ENCODE measurements around the gene BTN3A1.
"Not testable (repeated sequence)": the region's sequence is repeated elsewhere in the genome, so short reads cannot be mapped to it uniquely, and the experiment has no call there.

The BTN3A1 gene

DNA sequence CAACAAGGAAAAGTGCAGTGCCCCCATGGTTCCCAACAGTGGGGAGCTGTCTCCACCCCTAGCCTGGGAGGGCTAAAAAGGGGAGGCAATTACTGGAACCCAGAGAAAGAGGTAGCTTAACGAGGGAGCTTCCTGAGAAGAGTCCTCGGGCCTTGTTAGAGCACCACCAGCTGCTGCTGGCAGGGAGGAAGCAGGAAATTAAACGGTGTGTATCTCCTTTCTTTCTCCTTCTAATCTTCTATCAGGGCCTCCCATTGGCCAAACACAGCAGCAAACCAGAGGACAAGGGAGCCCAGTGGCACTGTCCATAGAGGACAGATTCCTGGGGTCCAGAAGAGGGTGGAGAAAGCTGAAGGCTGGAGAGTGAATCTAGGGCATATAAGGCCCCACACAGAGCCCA is 26.8 kb upstream of the BTN3A1 start:
- Histone ChIP-seq H3K4me3 (replicated peaks; ENCODE audit: insufficient read depth, low read length) (no peak overlapping the region), H3K27ac (replicated peaks) (no peak overlapping the region), H3K27me3 (ENCODE audit: insufficient read depth, poor library complexity, severe bottlenecking) (no peaks in the 10 kb centered on the region)
- TF ChIP-seq, protein P1, sequence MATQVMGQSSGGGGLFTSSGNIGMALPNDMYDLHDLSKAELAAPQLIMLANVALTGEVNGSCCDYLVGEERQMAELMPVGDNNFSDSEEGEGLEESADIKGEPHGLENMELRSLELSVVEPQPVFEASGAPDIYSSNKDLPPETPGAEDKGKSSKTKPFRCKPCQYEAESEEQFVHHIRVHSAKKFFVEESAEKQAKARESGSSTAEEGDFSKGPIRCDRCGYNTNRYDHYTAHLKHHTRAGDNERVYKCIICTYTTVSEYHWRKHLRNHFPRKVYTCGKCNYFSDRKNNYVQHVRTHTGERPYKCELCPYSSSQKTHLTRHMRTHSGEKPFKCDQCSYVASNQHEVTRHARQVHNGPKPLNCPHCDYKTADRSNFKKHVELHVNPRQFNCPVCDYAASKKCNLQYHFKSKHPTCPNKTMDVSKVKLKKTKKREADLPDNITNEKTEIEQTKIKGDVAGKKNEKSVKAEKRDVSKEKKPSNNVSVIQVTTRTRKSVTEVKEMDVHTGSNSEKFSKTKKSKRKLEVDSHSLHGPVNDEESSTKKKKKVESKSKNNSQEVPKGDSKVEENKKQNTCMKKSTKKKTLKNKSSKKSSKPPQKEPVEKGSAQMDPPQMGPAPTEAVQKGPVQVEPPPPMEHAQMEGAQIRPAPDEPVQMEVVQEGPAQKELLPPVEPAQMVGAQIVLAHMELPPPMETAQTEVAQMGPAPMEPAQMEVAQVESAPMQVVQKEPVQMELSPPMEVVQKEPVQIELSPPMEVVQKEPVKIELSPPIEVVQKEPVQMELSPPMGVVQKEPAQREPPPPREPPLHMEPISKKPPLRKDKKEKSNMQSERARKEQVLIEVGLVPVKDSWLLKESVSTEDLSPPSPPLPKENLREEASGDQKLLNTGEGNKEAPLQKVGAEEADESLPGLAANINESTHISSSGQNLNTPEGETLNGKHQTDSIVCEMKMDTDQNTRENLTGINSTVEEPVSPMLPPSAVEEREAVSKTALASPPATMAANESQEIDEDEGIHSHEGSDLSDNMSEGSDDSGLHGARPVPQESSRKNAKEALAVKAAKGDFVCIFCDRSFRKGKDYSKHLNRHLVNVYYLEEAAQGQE (IDR thresholded peaks at IDR 0.05; ENCODE audit: insufficient replicate concordance, low read depth), result no peak
- TF ChIP-seq GABPA (IDR thresholded peaks at IDR 0.05; ENCODE audit: low read depth) (no peak), POLR2AphosphoS5 (IDR thresholded peaks at IDR 0.05; ENCODE audit: low read depth) (no peak), SPI1 (IDR thresholded peaks at IDR 0.05; ENCODE audit: borderline replicate concordance, low read depth) (no peak)
- TF ChIP-seq, protein P2, sequence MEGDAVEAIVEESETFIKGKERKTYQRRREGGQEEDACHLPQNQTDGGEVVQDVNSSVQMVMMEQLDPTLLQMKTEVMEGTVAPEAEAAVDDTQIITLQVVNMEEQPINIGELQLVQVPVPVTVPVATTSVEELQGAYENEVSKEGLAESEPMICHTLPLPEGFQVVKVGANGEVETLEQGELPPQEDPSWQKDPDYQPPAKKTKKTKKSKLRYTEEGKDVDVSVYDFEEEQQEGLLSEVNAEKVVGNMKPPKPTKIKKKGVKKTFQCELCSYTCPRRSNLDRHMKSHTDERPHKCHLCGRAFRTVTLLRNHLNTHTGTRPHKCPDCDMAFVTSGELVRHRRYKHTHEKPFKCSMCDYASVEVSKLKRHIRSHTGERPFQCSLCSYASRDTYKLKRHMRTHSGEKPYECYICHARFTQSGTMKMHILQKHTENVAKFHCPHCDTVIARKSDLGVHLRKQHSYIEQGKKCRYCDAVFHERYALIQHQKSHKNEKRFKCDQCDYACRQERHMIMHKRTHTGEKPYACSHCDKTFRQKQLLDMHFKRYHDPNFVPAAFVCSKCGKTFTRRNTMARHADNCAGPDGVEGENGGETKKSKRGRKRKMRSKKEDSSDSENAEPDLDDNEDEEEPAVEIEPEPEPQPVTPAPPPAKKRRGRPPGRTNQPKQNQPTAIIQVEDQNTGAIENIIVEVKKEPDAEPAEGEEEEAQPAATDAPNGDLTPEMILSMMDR (IDR thresholded peaks at IDR 0.05; ENCODE audit: insufficient read depth, low read length), result no peak
- no peak for DNase-seq (ENCODE audit: low read depth in 1 of 2, low spot score in 1 of 2)

DNA sequence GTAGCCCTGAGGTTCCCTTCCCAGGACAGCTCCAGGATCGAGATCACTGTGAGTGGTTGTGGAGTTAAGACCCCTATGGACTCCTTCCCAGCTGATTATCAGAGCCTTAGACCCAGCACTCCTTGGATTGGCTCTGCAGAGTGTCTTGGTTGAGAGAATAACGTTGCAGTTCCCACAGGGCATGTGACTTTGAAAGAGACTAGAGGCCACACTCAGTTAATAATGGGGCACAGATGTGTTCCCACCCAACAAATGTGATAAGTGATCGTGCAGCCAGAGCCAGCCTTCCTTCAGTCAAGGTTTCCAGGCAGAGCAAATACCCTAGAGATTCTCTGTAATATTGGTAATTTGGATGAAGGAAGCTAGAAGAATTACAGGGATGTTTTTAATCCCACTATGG is 24.4 kb upstream of the BTN3A1 start:
- Histone ChIP-seq H3K27ac (replicated peaks) (no peak overlapping the region), H3K4me3 (replicated peaks; ENCODE audit: insufficient read depth, low read length) (no peak overlapping the region), H3K27me3 (ENCODE audit: insufficient read depth, poor library complexity, severe bottlenecking) (no peaks in the 10 kb centered on the region)
- TF ChIP-seq, protein P2 (IDR thresholded peaks at IDR 0.05; ENCODE audit: insufficient read depth, low read length), result no peak
- TF ChIP-seq, protein P1 (IDR thresholded peaks at IDR 0.05; ENCODE audit: insufficient replicate concordance, low read depth), result no peak
- TF ChIP-seq SPI1 (IDR thresholded peaks at IDR 0.05; ENCODE audit: borderline replicate concordance, low read depth) (no peak), GABPA (IDR thresholded peaks at IDR 0.05; ENCODE audit: low read depth) (no peak), POLR2AphosphoS5 (IDR thresholded peaks at IDR 0.05; ENCODE audit: low read depth) (no peak)
- no peak for DNase-seq (ENCODE audit: low read depth in 1 of 2, low spot score in 1 of 2)

DNA sequence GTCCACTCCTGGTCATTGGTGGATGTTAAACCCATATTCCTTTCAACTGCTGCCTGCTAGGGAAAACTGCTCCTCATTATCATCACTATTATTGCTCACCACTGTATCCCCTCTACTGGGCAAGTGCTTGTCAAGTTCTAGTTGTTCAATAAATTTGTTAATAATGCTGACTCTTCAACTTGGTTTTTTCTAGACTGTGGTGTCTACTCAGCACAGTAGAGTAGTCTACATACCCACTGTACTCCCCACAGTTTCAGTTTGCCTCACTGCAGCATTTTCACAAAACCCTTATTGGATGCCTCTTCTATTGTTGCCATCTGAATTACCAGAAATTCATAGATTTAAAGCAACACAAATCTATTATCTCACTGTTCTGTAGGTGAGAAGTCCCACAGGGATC is 23.9 kb upstream of the BTN3A1 start:
- not testable (repeated sequence) for DNase-seq (ENCODE audit: low read depth in 1 of 2, low spot score in 1 of 2); H3K4me3 ChIP-seq (replicated peaks; ENCODE audit: insufficient read depth, low read length); H3K27ac ChIP-seq (replicated peaks); H3K27me3 ChIP-seq (ENCODE audit: insufficient read depth, poor library complexity, severe bottlenecking)

DNA sequence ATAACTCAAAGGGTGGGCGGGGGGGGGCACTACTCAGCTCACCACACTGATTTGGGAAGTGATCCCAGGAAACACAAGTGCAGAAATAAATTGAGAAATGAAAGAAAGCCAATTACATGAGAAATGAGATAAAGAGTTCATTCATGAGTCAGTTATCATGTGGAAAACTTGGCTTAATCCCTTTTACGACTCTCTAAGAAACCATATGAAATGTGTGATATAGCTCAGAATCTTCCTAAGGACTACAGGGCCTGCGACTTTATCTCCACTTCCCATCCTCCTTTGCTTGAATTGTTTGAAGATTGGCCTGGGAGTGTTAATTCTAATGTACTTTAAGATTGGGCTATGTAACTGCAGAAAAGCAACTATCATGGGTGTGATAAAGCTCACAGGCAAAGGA is 22.8 kb upstream of the BTN3A1 start:
- TF ChIP-seq POLR2AphosphoS5 (IDR thresholded peaks at IDR 0.05; ENCODE audit: low read depth) (no peak), SPI1 (IDR thresholded peaks at IDR 0.05; ENCODE audit: borderline replicate concordance, low read depth) (no peak), GABPA (IDR thresholded peaks at IDR 0.05; ENCODE audit: low read depth) (no peak)
- TF ChIP-seq, protein P1 (IDR thresholded peaks at IDR 0.05; ENCODE audit: insufficient replicate concordance, low read depth), result no peak
- TF ChIP-seq, protein P2 (IDR thresholded peaks at IDR 0.05; ENCODE audit: insufficient read depth, low read length), result no peak
- DNase-seq (ENCODE audit: low read depth in 1 of 2, low spot score in 1 of 2), result no peak
- no peaks in the 10 kb centered on the region for H3K27me3 ChIP-seq (ENCODE audit: insufficient read depth, poor library complexity, severe bottlenecking)
- no peak overlapping the region for H3K27ac ChIP-seq (replicated peaks)
- no peak overlapping the region for H3K4me3 ChIP-seq (replicated peaks; ENCODE audit: insufficient read depth, low read length)
